HepG2 (cell line): ENCODE measurements around the gene BCL2L1. TPM values are rescaled to one million over a fixed set of nuclear protein-coding genes. Genes with fewer than 3 reads are reported as not detected.

Experiments
- ARHGAP35 ChIP-seq: sonication (generic); formaldehyde crosslinking; IDR thresholded peaks from 2 replicates; pipeline ENCODE4 v1.9.0; 2022; ENCODE audit warnings: mild to moderate bottlenecking, inconsistent platforms, moderate library complexity, missing genetic modification reagents, borderline replicate concordance
- ATRX ChIP-seq: sonication (generic); formaldehyde crosslinking; IDR thresholded peaks from 2 replicates; pipeline ENCODE4 v1.4.0; 2020; ENCODE audit warnings: missing genetic modification reagents, borderline replicate concordance
- FOXA3 ChIP-seq: IDR thresholded peaks from 2 replicates; pipeline ENCODE4 v1.6.1; 2016; ENCODE audit warnings: missing genetic modification reagents, missing compliant biosample characterization
- FOXP4 ChIP-seq: sonication (generic); formaldehyde crosslinking; IDR thresholded peaks from 2 replicates; pipeline ENCODE4 v1.4.0; 2020; ENCODE audit warnings: missing genetic modification reagents
- HMG20A ChIP-seq: IDR thresholded peaks from 2 replicates; pipeline ENCODE4 v1.6.1; 2016; ENCODE audit warnings: borderline replicate concordance
- HMGXB3 ChIP-seq: sonication (generic); formaldehyde crosslinking; IDR thresholded peaks from 2 replicates; pipeline ENCODE4 v1.4.0; 2020; ENCODE audit warnings: missing genetic modification reagents, borderline replicate concordance
- JDP2 ChIP-seq: sonication (generic); formaldehyde crosslinking; IDR thresholded peaks from 2 replicates; pipeline ENCODE4 v1.8.1; 2022; ENCODE audit warnings: missing genetic modification reagents, borderline replicate concordance
- MIER3 ChIP-seq: IDR thresholded peaks from 2 replicates; pipeline ENCODE4 v1.6.1; 2016; ENCODE audit warnings: missing compliant biosample characterization, borderline replicate concordance
- MXI1 ChIP-seq: IDR thresholded peaks from 3 replicates; pipeline ENCODE4 v1.6.1; 2012; ENCODE audit warnings: low read depth, low read length, inconsistent platforms, borderline replicate concordance
- NFATC3 ChIP-seq: sonication (generic); formaldehyde crosslinking; IDR thresholded peaks from 2 replicates; pipeline ENCODE4 v1.5.1; 2020; ENCODE audit warnings: mild to moderate bottlenecking, missing genetic modification reagents
- NR2F2 ChIP-seq: IDR thresholded peaks from 2 replicates; pipeline ENCODE4 v1.6.1; 2012; ENCODE audit warnings: low read depth, inconsistent platforms, borderline replicate concordance
- NR2F6 ChIP-seq, 2 experiments: IDR thresholded peaks; 2 replicates each; pipeline ENCODE4 v1.6.1; 2016; ENCODE audit warnings: antibody characterized with exemption in 1 of 2, mild to moderate bottlenecking in 1 of 2
- RNF219 ChIP-seq: sonication (generic); formaldehyde crosslinking; IDR thresholded peaks from 2 replicates; pipeline ENCODE4 v1.5.0; 2020; ENCODE audit warnings: mild to moderate bottlenecking, missing genetic modification reagents
- SMYD3 ChIP-seq: sonication (generic); formaldehyde crosslinking; IDR thresholded peaks from 2 replicates; pipeline ENCODE4 v1.8.1; 2023; ENCODE audit warnings: mild to moderate bottlenecking, missing genetic modification reagents
- YEATS4 ChIP-seq: sonication (generic); formaldehyde crosslinking; IDR thresholded peaks from 2 replicates; pipeline ENCODE4 v1.4.0; 2020; ENCODE audit warnings: missing genetic modification reagents, borderline replicate concordance
- ZNF7 ChIP-seq: IDR thresholded peaks from 2 replicates; pipeline ENCODE4 v1.6.1; 2016; ENCODE audit warnings: missing biosample characterization, missing genetic modification reagents
- ZNF781 ChIP-seq: sonication (generic); formaldehyde crosslinking; IDR thresholded peaks from 2 replicates; pipeline ENCODE4 v1.5.1; 2020; ENCODE audit warnings: borderline replicate concordance, mild to moderate bottlenecking, missing genetic modification reagents; ENCODE audit errors: not compliant biosample characterization
- polyA plus RNA-seq, 8 experiments: library from polyadenylated mRNA; depleted of rRNA in 3 of 8; stranded (reverse) in 7 of 8; unstranded in 1 of 8; fragments of >200 nt; fragmentation: Illumina TruSeq in 4 of 8; extraction: Trizol in 4 of 8; gene quantifications; 2 replicates each; pipeline versions ENCODE4 v1.2.1 to v1.2.3, GENCODE V29; 2011 to 2016; ENCODE audit warnings: low read depth in 4 of 8, missing spikeins in 1 of 8, mixed read lengths in 1 of 8; ENCODE audit not compliant: insufficient read depth in 1 of 8
- total RNA-seq, 5 experiments: library from RNA; depleted of rRNA; stranded (reverse); fragments of >200 nt; fragmentation: Illumina TruSeq; extraction: Trizol; gene quantifications; 2 replicates each; pipeline ENCODE4 v1.2.3, GENCODE V29; 2016; ENCODE audit warnings: low read depth in 1 of 5
- TF ChIP-seq, protein P1 (sequence below): sonication (generic); formaldehyde crosslinking; IDR thresholded peaks from 2 replicates; pipeline ENCODE4 v1.9.0; 2021; ENCODE audit warnings: missing genetic modification reagents, borderline replicate concordance

BCL2L1 gene
- total and polyA plus RNA-seq, 2 of the 13 experiments (the other 11 are each of a cell fraction or from before 2014, with no cell fraction given): 164 to 258 TPM

DNA sequence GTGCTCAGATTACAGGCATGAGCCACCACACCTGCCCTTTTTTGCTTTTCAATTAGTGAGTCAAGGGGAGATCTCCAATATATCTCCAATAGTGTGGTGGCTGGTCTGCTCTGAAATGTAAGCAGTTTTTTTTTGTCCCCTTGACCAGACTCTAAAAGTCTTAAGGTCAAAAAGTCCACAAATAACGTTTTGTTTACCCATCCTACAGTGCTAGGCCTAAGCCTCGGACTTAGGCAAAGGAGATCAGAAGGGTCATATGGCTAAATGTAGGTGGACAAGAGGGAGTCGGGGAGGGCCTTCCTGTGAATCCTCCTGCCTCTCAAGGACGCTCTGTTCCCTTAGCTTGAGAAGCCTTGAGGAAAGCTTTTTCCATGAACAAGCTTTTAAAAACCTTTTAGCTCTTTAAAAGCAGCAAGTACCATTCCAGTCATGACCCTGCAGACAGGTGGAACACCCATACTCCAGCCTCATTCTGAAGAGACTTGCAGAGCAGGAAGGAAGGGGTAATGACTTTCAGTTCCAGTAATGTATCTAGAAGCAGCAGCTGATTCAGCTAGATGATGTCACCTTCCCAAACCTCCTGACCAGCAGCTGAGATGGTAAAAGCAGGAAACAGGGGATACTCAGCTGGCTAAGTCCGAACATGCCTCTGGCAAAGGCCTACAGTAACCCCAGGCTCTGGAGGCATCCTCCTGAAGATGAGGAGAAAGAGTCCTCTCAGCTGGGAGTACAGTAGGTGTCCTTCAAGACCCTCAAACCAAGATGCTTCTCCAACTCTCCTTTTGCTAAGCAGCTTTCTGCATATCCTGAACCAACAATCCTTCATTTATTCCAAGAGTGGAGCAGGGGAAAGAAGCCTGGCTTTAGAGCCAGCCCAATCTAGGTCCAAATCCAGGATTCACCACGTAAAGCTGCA lies 23.6 kb downstream of the BCL2L1 start (continued):
- 0 out of 2 replicates have a peak, but pooled peaks have one; percentile 63 for TF ChIP-seq RNF219 (CRISPR knock-in tag)
- 0 out of 2 replicates have a peak, but pooled peaks have one; percentile 1 for TF ChIP-seq MIER3
- TF ChIP-seq HMGXB3 (CRISPR knock-in tag): peak; percentile 17; the same call in 1 of the 2 replicates
- TF ChIP-seq MXI1: 0 out of 3 replicates have a peak, but pooled peaks have one; percentile 20
- TF ChIP-seq ARHGAP35 (CRISPR knock-in tag): 0 out of 2 replicates have a peak, but pooled peaks have one; percentile 1
- no peak for TF ChIP-seq ATRX (CRISPR knock-in tag)
- TF ChIP-seq, protein P1, sequence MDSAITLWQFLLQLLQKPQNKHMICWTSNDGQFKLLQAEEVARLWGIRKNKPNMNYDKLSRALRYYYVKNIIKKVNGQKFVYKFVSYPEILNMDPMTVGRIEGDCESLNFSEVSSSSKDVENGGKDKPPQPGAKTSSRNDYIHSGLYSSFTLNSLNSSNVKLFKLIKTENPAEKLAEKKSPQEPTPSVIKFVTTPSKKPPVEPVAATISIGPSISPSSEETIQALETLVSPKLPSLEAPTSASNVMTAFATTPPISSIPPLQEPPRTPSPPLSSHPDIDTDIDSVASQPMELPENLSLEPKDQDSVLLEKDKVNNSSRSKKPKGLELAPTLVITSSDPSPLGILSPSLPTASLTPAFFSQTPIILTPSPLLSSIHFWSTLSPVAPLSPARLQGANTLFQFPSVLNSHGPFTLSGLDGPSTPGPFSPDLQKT: no peak
- TF ChIP-seq ZNF781: peak; percentile 25
- peak; percentile 83 for TF ChIP-seq FOXA3
- peak; percentile 88 for TF ChIP-seq NR2F6 (IDR thresholded peaks at IDR 0.05)
- peak; percentile 78 for TF ChIP-seq NR2F6 (CRISPR knock-in tag; IDR thresholded peaks at IDR 0.05)
- peak; percentile 80 for TF ChIP-seq NR2F2
- no peak for TF ChIP-seq ZNF7
- peak; percentile 48; the same call in 1 of the 2 replicates for TF ChIP-seq SMYD3 (CRISPR knock-in tag)
- no peak for TF ChIP-seq NFATC3 (CRISPR knock-in tag)
- TF ChIP-seq FOXP4 (CRISPR knock-in tag): peak; percentile 68
- peak; percentile 34; the same call in 1 of the 2 replicates for TF ChIP-seq YEATS4
- TF ChIP-seq HMG20A (CRISPR knock-in tag): peak; percentile 71; the same call in 1 of the 2 replicates
- no peak for TF ChIP-seq JDP2 (CRISPR knock-in tag)
